ENCODE data around the gene POU2F2. TPM values are rescaled to one million over a fixed set of nuclear protein-coding genes. Genes with fewer than 3 reads are reported as not detected.

Gene POU2F2
- total and polyA plus RNA-seq, 2 experiments from 2014 or later, result 1.5 to 3.0 TPM

GRCh38 chr19:42117076-42117475, 15.2 kb downstream of the POU2F2 start:
- H3K27me3 ChIP-seq (replicated peaks; ENCODE audit: insufficient read depth), result no peaks in the 10 kb centered on the region
- WGBS, 2 experiments (ENCODE audit: low coverage in 1 of 2, low lambda C conversion rate in 2 of 2, missing lambda C conversion rate in 2 of 2), result 96 to 100% methylated on average over 4 to 6 of the region's 6 CpGs
- in situ Hi-C loops (cut with MboI), result no loop called here
- no peaks in the 10 kb centered on the region for H3K79me2 ChIP-seq (ENCODE audit: insufficient read depth)
- no peak overlapping the region for H3K9ac ChIP-seq
- no peaks in the 10 kb centered on the region for H3K36me3 ChIP-seq (ENCODE audit: low read depth)
- H3K4me2 ChIP-seq (ENCODE audit: unreplicated experiment), result no peak overlapping the region
- H3K4me3 ChIP-seq, result no peak overlapping the region
- no peak overlapping the region for H3K27ac ChIP-seq
- peaks cover 41% of the 10 kb centered on the region for H3K4me1 ChIP-seq (ENCODE audit: insufficient read depth)
- DNase-seq, result no peak
- no peaks in the 10 kb centered on the region for H4K20me1 ChIP-seq (ENCODE audit: insufficient read depth)
- no peak overlapping the region for H2AFZ ChIP-seq
- H3K9me3 ChIP-seq (ENCODE audit: low read depth), result no peaks in the 10 kb centered on the region
- no peaks in the 10 kb centered on the region for H3K9me2 ChIP-seq (ENCODE audit: insufficient read depth)
- TF ChIP-seq EZH2phosphoT487 (IDR thresholded peaks at IDR 0.05; ENCODE audit: insufficient read depth, low read depth) (no peak), EZH2 (IDR thresholded peaks at IDR 0.05; ENCODE audit: insufficient read depth, poor library complexity, severe bottlenecking) (no peak)
- H3F3A ChIP-seq (ENCODE audit: insufficient read depth), result peaks cover 37% of the 10 kb centered on the region

- TF ChIP-seq EZH2 (IDR thresholded peaks at IDR 0.05; ENCODE audit: insufficient read depth, poor library complexity, severe bottlenecking) (no peak), EZH2phosphoT487 (IDR thresholded peaks at IDR 0.05; ENCODE audit: insufficient read depth, low read depth) (no peak)
- Histone ChIP-seq H3K4me3 (no peak overlapping the region), H3F3A (ENCODE audit: insufficient read depth) (peaks cover 43% of the 10 kb centered on the region), H3K36me3 (ENCODE audit: low read depth) (no peaks in the 10 kb centered on the region), H2AFZ (no peak overlapping the region), H3K9me3 (ENCODE audit: low read depth) (no peaks in the 10 kb centered on the region), H3K4me2 (ENCODE audit: unreplicated experiment) (no peak overlapping the region), H4K20me1 (ENCODE audit: insufficient read depth) (no peaks in the 10 kb centered on the region), H3K27me3 (replicated peaks; ENCODE audit: insufficient read depth) (no peaks in the 10 kb centered on the region), H3K9ac (no peak overlapping the region), H3K79me2 (ENCODE audit: insufficient read depth) (no peaks in the 10 kb centered on the region), H3K9me2 (ENCODE audit: insufficient read depth) (no peaks in the 10 kb centered on the region), H3K4me1 (ENCODE audit: insufficient read depth) (peaks cover 41% of the 10 kb centered on the region), H3K27ac (no peak overlapping the region)
- WGBS, 2 experiments (ENCODE audit: low coverage in 1 of 2, low lambda C conversion rate in 2 of 2, missing lambda C conversion rate in 2 of 2), result 90 to 98% methylated on average over 11 to 20 of the region's 20 CpGs
- no peak for DNase-seq
- in situ Hi-C loops (cut with MboI), result no loop called here
These were observed 15.8 kb downstream of the POU2F2 start for GRCh38 chr19:42116308-42117075.

- Histone ChIP-seq H2AFZ (no peak overlapping the region), H3K4me1 (ENCODE audit: insufficient read depth) (peaks cover 42% of the 10 kb centered on the region), H3K4me2 (ENCODE audit: unreplicated experiment) (no peak overlapping the region), H3K9me2 (ENCODE audit: insufficient read depth) (no peaks in the 10 kb centered on the region), H3K9me3 (ENCODE audit: low read depth) (no peaks in the 10 kb centered on the region), H3K79me2 (ENCODE audit: insufficient read depth) (no peaks in the 10 kb centered on the region), H3K9ac (no peak overlapping the region), H4K20me1 (ENCODE audit: insufficient read depth) (no peaks in the 10 kb centered on the region), H3K36me3 (ENCODE audit: low read depth) (no peaks in the 10 kb centered on the region), H3K27ac (no peak overlapping the region), H3F3A (ENCODE audit: insufficient read depth) (peaks cover 51% of the 10 kb centered on the region), H3K27me3 (replicated peaks; ENCODE audit: insufficient read depth) (no peaks in the 10 kb centered on the region), H3K4me3 (no peak overlapping the region)
- DNase-seq, result no peak
- in situ Hi-C loops (cut with MboI), result no loop called here
- WGBS, 2 experiments (ENCODE audit: low coverage in 1 of 2, low lambda C conversion rate in 2 of 2, missing lambda C conversion rate in 2 of 2), result 85 to 92% methylated on average over 4 of the region's 4 CpGs
- TF ChIP-seq EZH2 (IDR thresholded peaks at IDR 0.05; ENCODE audit: insufficient read depth, poor library complexity, severe bottlenecking) (no peak), EZH2phosphoT487 (IDR thresholded peaks at IDR 0.05; ENCODE audit: insufficient read depth, low read depth) (no peak)
These were observed 16.5 kb downstream of the POU2F2 start for GRCh38 chr19:42115705-42116104.

- no peaks in the 10 kb centered on the region for H3K79me2 ChIP-seq (ENCODE audit: insufficient read depth)
- H3K9ac ChIP-seq, result no peak overlapping the region
- WGBS, 2 experiments (ENCODE audit: low coverage in 1 of 2, low lambda C conversion rate in 2 of 2, missing lambda C conversion rate in 2 of 2), result 82 to 84% methylated on average over 4 of the region's 4 CpGs
- H3K9me3 ChIP-seq (ENCODE audit: low read depth), result no peaks in the 10 kb centered on the region
- H3K27me3 ChIP-seq (replicated peaks; ENCODE audit: insufficient read depth), result no peaks in the 10 kb centered on the region
- H4K20me1 ChIP-seq (ENCODE audit: insufficient read depth), result no peaks in the 10 kb centered on the region
- in situ Hi-C loops (cut with MboI), result no loop called here
- H3K27ac ChIP-seq, result no peak overlapping the region; the same call in 1 of the 2 replicates
- TF ChIP-seq EZH2 (IDR thresholded peaks at IDR 0.05; ENCODE audit: insufficient read depth, poor library complexity, severe bottlenecking) (no peak), EZH2phosphoT487 (IDR thresholded peaks at IDR 0.05; ENCODE audit: insufficient read depth, low read depth) (no peak)
- peak; percentile 40 for DNase-seq
- no peak overlapping the region for H3K4me2 ChIP-seq (ENCODE audit: unreplicated experiment)
- peaks cover 56% of the 10 kb centered on the region for H3F3A ChIP-seq (ENCODE audit: insufficient read depth)
- H3K4me1 ChIP-seq (ENCODE audit: insufficient read depth), result peaks cover 45% of the 10 kb centered on the region
- no peaks in the 10 kb centered on the region for H3K9me2 ChIP-seq (ENCODE audit: insufficient read depth)
- H2AFZ ChIP-seq, result no peak overlapping the region
- no peaks in the 10 kb centered on the region for H3K36me3 ChIP-seq (ENCODE audit: low read depth)
- H3K4me3 ChIP-seq, result no peak overlapping the region
These were observed 17.0 kb downstream of the POU2F2 start for GRCh38 chr19:42115219-42115618.
